T-helper 2 cell treated with Interferon-gamma antibody and Interleukin-4, amounts not matched to agents 100 ng/mL and 5 ng/mL, for 36 hours (primary cell): ENCODE measurements around the gene ADPRS. TPM values are rescaled to one million over a fixed set of nuclear protein-coding genes. Genes with fewer than 3 reads are reported as not detected.

ENCODE experiments used
- intact Hi-C: fragments of 100-400 bp; cut with micrococcal nuclease; formaldehyde crosslinking; loops from one replicate; pipeline ENCODE4 v1.15.1; 2023
- total RNA-seq: library from RNA; stranded (reverse); gene quantifications from 2 replicates; pipeline ENCODE4 v1.2.3, GENCODE V29; 2022

Gene ADPRS
- 22.5 and 25.6 TPM in 2 replicates for total RNA-seq

DNA sequence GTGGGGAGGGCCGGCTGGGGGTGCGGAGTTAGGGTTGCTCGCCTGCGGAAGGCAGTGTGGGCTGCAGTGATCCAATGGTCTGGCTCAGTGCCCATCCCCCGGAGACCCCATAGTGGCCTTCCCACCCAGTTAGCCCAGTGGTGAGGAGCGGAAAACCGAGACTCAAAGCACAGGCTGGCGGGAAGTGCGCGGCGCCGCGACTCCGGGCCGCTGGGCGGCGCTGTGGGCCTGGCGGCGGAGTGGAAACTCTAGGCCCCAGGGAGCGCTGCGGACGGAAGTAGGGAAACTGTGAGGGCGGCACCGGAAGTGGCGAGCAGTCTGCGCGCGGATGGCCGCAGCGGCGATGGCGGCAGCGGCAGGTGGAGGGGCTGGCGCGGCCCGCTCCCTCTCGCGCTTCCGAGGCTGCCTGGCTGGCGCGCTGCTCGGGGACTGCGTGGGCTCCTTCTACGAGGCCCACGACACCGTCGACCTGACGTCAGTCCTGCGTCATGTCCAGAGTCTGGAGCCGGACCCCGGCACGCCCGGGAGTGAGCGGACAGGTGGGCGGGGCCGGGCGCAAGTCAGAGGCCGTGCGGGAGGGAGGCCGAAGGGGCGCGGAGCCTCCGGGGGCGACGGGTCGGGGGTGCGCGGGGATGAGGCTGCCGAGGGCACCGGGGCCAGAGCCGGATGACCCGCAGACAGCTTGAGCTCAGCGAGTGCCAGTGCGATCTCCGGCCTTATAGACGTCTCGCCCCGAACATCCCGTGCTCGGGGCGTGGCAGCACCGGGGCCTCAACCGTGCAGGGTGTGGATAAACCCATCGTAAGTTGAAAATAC is at the start of gene ADPRS:
Gene ADPRS (plus strand): TSS at position 316 of the 816 bp plus-strand sequence. CDS start 13 bp downstream, at position 329.
- intact Hi-C loops, result loop anchor here (1.0 kb wide), 5 partner anchors 61 to 309 kb away; partner anchors contain the start of genes AGO1, AGO3, LSM10 and THRAP3

- intact Hi-C loops, result no loop called here
Measured at GRCh38 chr1:36040238-36040637, 48.5 kb upstream of the ADPRS start.

- intact Hi-C loops, result no loop called here
Measured at GRCh38 chr1:36051821-36052220, 36.9 kb upstream of the ADPRS start.

GRCh38 chr1:36053978-36054377 is 34.7 kb upstream of the ADPRS start:
- intact Hi-C loops, result no loop called here

DNA sequence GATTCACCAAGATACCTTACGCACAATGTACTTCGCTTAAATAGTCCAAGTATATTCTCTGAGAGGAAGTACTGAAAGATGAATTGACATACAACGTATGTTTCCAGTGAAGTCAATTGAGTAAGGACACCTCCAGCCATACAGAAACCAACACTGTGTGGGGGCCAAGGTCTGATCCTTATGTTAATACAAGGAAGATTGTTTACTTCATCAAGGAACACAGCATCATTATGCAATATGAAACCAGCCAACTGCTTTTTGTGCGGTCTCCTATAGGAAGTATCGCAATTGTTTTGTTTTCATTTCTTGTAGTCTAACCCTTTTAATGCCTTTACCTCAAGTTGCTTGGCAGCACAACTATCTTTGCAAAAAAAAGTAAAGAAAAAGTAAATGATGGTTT is 33.0 kb upstream of the ADPRS start:
- intact Hi-C loops, result no loop called here

DNA sequence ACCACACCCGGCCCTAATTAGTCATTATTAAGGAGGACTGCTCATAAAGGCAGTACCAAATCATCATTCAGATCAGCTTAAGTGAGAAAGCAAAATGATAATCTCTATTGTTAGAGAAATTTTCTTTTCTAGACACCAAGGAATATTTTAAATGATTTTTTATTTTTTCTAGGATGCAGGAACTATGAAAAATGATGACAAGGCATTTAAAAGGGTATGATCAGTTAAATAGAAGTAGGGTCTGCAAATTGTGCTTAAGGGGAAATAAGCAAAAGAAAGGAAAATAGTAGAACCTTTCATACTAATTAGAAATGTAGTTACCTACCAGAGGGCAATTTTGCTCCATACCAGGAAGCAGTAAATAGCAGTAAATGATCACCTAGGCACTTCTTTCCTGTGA is 26.4 kb upstream of the ADPRS start:
- intact Hi-C loops, result no loop called here

DNA sequence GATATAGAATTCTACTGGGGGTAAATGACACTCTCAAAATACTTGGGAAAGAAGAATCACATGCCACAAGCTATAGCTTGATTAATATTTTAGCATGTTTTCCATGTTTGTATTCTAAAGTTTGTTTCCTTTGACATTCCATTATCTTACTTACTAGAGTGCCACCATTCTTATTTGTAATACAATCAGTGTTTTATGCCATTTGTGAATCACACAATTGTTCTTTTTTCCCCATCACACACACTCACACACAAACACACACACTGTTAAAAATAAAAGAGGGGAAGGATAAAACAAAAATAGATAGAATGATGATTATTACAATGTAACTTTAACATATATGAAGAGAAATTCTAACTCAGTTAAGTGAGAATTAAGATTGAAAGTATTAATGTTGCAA is 20.8 kb upstream of the ADPRS start:
- intact Hi-C loops, result no loop called here

DNA sequence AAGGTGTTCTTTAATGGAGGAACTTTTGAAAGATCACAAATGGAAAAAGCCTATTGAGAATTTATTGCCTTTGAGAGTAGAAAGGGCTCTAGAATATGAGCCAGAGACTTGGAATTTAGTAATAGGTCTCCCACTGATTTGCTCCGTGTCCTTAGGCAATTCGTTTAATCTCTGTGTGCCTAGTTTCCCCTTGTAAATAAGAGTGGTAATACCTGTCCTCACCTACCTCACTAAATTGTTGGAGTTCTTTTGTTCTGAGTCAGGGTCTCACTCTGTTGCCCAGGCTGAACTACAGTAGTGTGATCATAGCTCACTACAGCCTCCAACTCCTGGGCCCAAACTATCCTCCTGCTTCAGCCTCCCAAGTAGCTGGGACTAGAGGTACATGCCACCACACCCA is 19.8 kb upstream of the ADPRS start:
- intact Hi-C loops, result no loop called here

DNA sequence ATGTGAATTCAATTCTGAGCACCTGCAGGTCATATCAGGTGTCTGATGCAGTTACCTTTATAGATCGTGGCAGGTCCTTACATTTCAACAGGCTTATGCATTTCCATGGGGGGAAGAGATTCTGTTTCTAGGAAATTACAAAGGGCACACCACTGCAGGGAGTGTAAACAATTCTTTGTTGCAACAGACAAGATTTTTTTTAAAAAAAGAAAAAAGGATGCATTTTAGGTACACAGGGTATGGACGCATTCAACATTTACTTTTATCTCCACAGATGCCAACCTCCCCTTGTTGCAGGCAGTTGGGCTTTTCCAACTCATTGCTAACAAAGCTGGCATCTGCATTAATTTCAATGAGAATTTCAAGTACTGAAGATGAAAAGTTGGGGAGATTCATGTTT is 18.3 kb upstream of the ADPRS start:
- intact Hi-C loops, result no loop called here

GRCh38 chr1:36076979-36077573 is 11.6 kb upstream of the ADPRS start:
- intact Hi-C loops, result no loop called here

- intact Hi-C loops, result no loop called here
Measured at GRCh38 chr1:36080236-36080635, 8.5 kb upstream of the ADPRS start.

- intact Hi-C loops, result no loop called here
Measured at GRCh38 chr1:36080801-36081200, 7.9 kb upstream of the ADPRS start.

DNA sequence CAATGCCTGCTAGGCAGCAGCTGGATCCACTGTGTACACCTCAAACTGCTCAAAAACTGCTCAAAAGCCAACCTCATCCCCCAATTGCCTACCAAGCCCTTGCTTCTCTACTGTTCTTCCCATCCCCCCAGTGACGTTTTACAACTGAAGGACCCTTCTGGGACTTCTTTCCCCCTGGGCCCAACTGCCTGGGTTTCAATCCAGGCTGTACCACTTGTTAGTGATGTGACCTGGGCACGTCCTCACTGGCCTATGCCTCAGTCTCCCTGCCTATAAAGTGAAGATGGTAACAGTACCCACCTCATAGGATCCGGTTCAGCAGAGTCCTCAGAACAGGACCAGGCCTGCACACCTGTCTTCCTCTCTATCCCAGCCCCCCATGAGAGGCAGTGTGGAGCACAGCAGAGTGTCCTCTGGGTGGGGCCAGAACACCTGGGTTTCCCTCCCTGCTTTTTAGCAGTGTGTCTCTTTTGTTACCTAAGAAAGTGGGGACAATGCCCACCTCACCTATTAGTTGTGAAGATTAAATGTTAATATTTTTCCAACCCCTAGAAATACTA is 6.7 kb upstream of the ADPRS start:
- intact Hi-C loops, result no loop called here

GRCh38 chr1:36083219-36083618 is 5.5 kb upstream of the ADPRS start:
- intact Hi-C loops, result no loop called here

GRCh38 chr1:36083635-36084496 is 4.8 kb upstream of the ADPRS start, which contains the start of gene TEKT2:
Gene TEKT2, plus strand, starts transcription at chr1:36084094. Its CDS starts 828 bp downstream, at chr1:36084922.
- intact Hi-C loops, result no loop called here

GRCh38 chr1:36084497-36085115 is 4.1 kb upstream of the ADPRS start:
- intact Hi-C loops, result no loop called here

DNA sequence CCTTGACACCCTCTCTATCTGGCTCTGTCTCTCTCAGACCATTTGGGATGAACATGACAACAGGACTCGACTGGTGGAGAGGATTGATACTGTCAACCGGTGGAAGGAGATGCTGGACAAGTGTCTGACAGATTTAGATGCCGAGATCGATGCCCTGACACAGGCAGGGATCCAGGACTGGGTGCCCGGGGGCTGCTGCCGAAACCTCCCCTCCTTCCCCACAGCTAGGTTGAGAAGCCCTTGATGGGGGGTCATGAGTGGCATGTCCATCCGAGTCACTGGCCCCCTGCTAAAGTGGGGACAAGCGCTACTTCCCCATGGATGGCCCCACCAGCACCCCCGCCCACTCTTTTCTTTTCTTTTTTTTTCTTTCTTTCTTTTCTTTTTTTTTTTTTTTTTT is 3.6 kb upstream of the ADPRS start:
- intact Hi-C loops, result no loop called here

DNA sequence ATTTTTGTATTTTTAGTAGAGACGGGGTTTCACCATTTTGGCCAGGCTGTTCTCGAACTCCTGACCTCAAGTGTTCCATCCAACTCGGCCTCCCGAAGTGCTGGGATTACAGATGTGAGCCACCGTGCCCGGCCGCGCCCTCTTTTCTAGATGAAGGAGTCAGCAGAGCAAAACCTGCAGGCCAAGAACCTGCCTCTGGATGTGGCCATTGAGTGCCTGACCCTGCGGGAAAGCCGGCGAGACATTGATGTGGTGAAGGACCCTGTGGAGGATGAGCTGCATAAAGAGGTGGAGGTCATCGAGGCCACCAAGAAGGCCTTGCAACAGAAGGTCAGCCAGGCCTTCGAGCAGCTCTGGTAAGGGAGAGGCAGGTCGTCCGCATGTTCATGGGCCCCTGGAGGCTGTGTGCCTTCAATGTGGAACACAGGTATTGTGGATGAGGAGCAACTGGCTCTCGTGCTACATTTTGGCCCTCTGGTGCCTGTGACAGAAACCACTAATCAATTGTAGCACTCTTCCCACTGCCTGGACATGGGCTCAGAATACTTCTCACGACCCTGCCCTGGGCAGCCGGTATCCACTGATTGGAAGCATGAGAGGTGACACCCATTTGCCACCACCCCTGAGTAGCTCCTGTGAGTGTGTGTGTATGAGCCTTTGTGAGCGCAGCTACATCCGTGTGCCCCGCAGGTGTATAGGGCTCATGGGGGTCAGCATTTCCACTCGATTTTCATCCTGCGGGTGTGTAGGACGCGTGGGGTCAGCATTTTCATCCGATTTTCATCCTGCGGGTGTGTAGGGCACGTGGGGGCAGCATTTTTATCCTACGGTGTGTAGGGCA is 2.8 kb upstream of the ADPRS start:
- intact Hi-C loops, result no loop called here

DNA sequence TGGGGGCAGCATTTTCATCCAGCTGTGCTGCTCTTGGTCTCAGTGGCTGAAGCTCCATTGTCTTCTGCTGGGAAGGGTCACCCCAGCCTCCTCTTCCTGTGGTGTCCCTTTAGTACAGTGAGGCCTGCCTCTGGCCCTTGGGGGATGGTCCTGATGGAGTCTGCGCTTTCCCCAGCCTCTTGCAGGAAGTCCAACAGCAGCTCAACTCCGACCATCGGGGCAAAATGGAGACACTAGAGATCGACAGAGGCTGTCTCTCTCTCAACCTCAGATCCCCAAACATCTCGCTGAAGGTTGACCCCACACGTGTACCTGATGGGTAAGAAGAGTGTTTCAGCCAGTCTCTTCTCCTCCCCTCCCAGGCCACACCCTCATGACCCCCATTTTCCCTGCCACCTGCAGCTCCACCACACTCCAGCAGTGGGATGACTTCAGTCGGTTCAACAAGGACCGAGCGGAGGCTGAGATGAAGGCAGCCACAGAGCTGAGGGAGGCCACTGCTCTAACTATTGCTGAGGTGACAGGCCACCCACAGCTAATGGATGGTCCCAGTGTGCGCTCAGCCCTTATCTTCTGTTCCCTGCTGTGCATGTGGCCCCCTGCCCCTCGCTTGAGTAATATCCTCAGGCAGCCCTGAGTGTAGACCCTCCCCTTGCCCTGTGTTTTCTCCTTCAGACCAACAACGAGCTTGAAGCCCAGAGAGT is 2.0 kb upstream of the ADPRS start:
- intact Hi-C loops, result no loop called here
